HG02973 (cell line): ENCODE data around the gene PABPN1.

Experiments
- ATAC-seq: cut with Tn5 transposase; IDR thresholded peaks from one replicate; pipeline ENCODE4 v1.9.1; 2021; ENCODE audit warnings: moderate library complexity; ENCODE audit not compliant: unreplicated experiment

PABPN1 gene

GRCh38 chr14:23326491-23327332 is 5.5 kb downstream of the PABPN1 start:
- ATAC-seq = no peak

GRCh38 chr14:23327947-23328744 is 6.9 kb downstream of the PABPN1 start:
- no peak for ATAC-seq

GRCh38 chr14:23335623-23336022 is 14.4 kb downstream of the PABPN1 start:
- no peak for ATAC-seq

- no peak for ATAC-seq
Observed at GRCh38 chr14:23339506-23340268, 18.4 kb downstream of the PABPN1 start.

GRCh38 chr14:23344481-23344880 is 23.2 kb downstream of the PABPN1 start:
- no peak for ATAC-seq

- no peak for ATAC-seq
Observed at GRCh38 chr14:23345987-23346692, 24.9 kb downstream of the PABPN1 start.

- no peak for ATAC-seq
Observed at GRCh38 chr14:23346693-23347405, 25.6 kb downstream of the PABPN1 start.

- no peak for ATAC-seq
Observed at GRCh38 chr14:23347406-23348296, 26.4 kb downstream of the PABPN1 start.

- ATAC-seq = no peak
Observed at GRCh38 chr14:23348297-23348655, 27.0 kb downstream of the PABPN1 start.

GRCh38 chr14:23349156-23349845 is 28.0 kb downstream of the PABPN1 start:
- no peak for ATAC-seq

GRCh38 chr14:23351681-23352505 is 30.6 kb downstream of the PABPN1 start:
- no peak for ATAC-seq

GRCh38 chr14:23352506-23353432 is 31.5 kb downstream of the PABPN1 start, which contains the start of gene SLC22A17:
SLC22A17 (minus strand) TSS chr14:23352887.
- no peak for ATAC-seq

- no peak for ATAC-seq
Observed at GRCh38 chr14:23353433-23353780, 32.1 kb downstream of the PABPN1 start.

GRCh38 chr14:23354990-23355389 is 33.7 kb downstream of the PABPN1 start:
- no peak for ATAC-seq

GRCh38 chr14:23355871-23356435 is 34.7 kb downstream of the PABPN1 start:
- no peak for ATAC-seq

GRCh38 chr14:23356662-23357061 is 35.4 kb downstream of the PABPN1 start:
- no peak for ATAC-seq
